Keratinocyte (primary cell): ENCODE results near the gene SDK1. TPM values are rescaled to one million over a fixed set of nuclear protein-coding genes. Genes with fewer than 3 reads are reported as not detected.

Source experiments
- DNase-seq: peaks from one replicate; pipeline ENCODE4 v3.0.0-alpha.2; 2011; ENCODE audit warnings: low read depth, missing footprints, low spot score
- FAIRE-seq: peaks from 2 replicates; lab custom pipeline; 2011; peaks lifted over from hg19 to GRCh38; lab: Jason Lieb, UNC
- H2AFZ ChIP-seq: 2 replicates; pipeline ENCODE4 v1.6.0; 2012; ENCODE audit warnings: low read length, control low read depth, inconsistent platforms; ENCODE audit not compliant: control insufficient read depth
- H3K27ac ChIP-seq: 2 replicates; pipeline ENCODE4 v1.5.1; 2011; ENCODE audit warnings: low read length; ENCODE audit not compliant: control insufficient read depth, insufficient read depth
- H3K27me3 ChIP-seq: 3 replicates; pipeline ENCODE4 v1.6.0; 2011; ENCODE audit warnings: low read length; ENCODE audit not compliant: control insufficient read depth, insufficient read depth; ENCODE audit errors: extremely low read depth
- H3K36me3 ChIP-seq, 2 experiments: 2 replicates in 1 of 2; 3 replicates in 1 of 2; pipeline ENCODE4 v1.5.1; 2011; ENCODE audit warnings: low read length in 2 of 2, mild to moderate bottlenecking in 1 of 2; ENCODE audit not compliant: control insufficient read depth in 2 of 2, insufficient read depth in 2 of 2; ENCODE audit errors: extremely low read depth in 1 of 2
- H3K4me1 ChIP-seq: 3 replicates; pipeline ENCODE4 v1.5.1; 2011; ENCODE audit warnings: low read length; ENCODE audit not compliant: control insufficient read depth, insufficient read depth; ENCODE audit errors: extremely low read depth
- H3K4me2 ChIP-seq: 3 replicates; pipeline ENCODE4 v1.6.0; 2011; ENCODE audit warnings: low read depth, low read length; ENCODE audit not compliant: control insufficient read depth, insufficient read depth; ENCODE audit errors: extremely low read depth
- H3K4me3 ChIP-seq, 3 experiments: fragments of 200-600 bp in 1 of 3; sonication (generic) in 1 of 3; 2 replicates in 2 of 3; 3 replicates in 1 of 3; pipeline ENCODE4 v1.5.1; 2011 to 2016; ENCODE audit warnings: low read length in 3 of 3, mild to moderate bottlenecking in 3 of 3, control low read depth in 2 of 3, inconsistent platforms in 1 of 3, low read depth in 1 of 3, mixed read lengths in 1 of 3, mixed run types in 1 of 3, moderate library complexity in 1 of 3; ENCODE audit not compliant: control insufficient read depth in 2 of 3, insufficient read depth in 2 of 3; ENCODE audit errors: extremely low read depth in 1 of 3
- H3K79me2 ChIP-seq: 2 replicates; pipeline ENCODE4 v1.6.0; 2012; ENCODE audit warnings: low read length; ENCODE audit not compliant: control insufficient read depth, insufficient read depth
- H3K9ac ChIP-seq: 3 replicates; pipeline ENCODE4 v1.6.0; 2011; ENCODE audit warnings: low read length; ENCODE audit not compliant: control insufficient read depth, insufficient read depth; ENCODE audit errors: extremely low read depth
- H3K9me1 ChIP-seq: 3 replicates; pipeline ENCODE4 v1.6.0; 2011; ENCODE audit warnings: low read length; ENCODE audit not compliant: control insufficient read depth, insufficient read depth; ENCODE audit errors: extremely low read depth
- H3K9me3 ChIP-seq: 2 replicates; pipeline ENCODE4 v1.5.1; 2012; ENCODE audit warnings: low read depth, low read length; ENCODE audit not compliant: control insufficient read depth
- H4K20me1 ChIP-seq: 3 replicates; pipeline ENCODE4 v1.6.0; 2011; ENCODE audit warnings: low read length; ENCODE audit not compliant: control insufficient read depth, insufficient read depth; ENCODE audit errors: extremely low read depth
- EZH2 ChIP-seq: IDR thresholded peaks from one replicate; pipeline ENCODE4 v1.6.1; 2012; ENCODE audit warnings: inconsistent platforms, mild to moderate bottlenecking, low read length, moderate library complexity
- dilution Hi-C: fragments of 300-500 bp; cut with MboI; formaldehyde crosslinking; loops from one replicate; pipeline ENCODE4 v1.7.0; 2020; ENCODE audit warnings: low sequenced_read_pairs; ENCODE audit not compliant: extremely low pct_ligation_motif_present
- polyA plus RNA-seq, 5 experiments: library from polyadenylated mRNA; depleted of rRNA in 3 of 5; stranded (reverse) in 3 of 5; stranded (forward) in 1 of 5; unstranded in 1 of 5; fragments of >200 nt; gene quantifications; 1 replicate in 1 of 5; 2 replicates in 3 of 5; 3 replicates in 1 of 5; pipeline versions ENCODE4 v1.2.1 to v1.2.3, GENCODE V29; 2011 to 2012; ENCODE audit warnings: missing spikeins in 2 of 5, low read depth in 1 of 5, low replicate concordance in 1 of 5
- TF ChIP-seq, protein P1 (sequence below), 3 experiments: IDR thresholded peaks in 1 of 3; conservative IDR thresholded peaks in 1 of 3; optimal IDR thresholded peaks in 1 of 3; 2 replicates in 2 of 3; 3 replicates in 1 of 3; pipeline versions ENCODE3 to v1.5.1; 2011; ENCODE audit warnings: low read length in 3 of 3, mild to moderate bottlenecking in 3 of 3, moderate library complexity in 2 of 3, control low read depth in 1 of 3, inconsistent platforms in 1 of 3; ENCODE audit not compliant: insufficient read depth in 2 of 3; ENCODE audit errors: extremely low read depth in 1 of 3

The SDK1 gene
- polyA plus RNA-seq, 1 donor (not counting 4 experiments of a cell fraction or from before 2014, with no cell fraction given): 0.66 TPM

DNA sequence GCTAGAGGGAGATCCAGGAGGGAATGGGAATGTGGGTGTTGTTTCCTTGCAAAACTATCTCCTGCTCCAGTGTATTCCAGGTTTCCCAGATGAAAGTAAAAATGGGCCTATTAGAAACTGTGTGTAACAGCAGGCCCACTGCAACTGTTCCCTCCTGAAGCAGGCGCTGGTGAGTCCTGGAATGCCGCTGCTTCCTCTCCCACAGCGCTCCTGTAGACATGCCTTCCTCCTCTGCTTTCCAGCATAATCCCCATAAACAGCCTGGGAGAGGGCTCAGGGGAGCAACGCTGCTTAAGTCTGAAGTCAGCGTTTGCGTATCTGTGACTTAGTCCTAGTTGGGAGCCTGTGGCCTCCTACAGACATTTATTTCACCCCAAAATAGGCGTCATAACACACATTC, 830.0 kb downstream of the SDK1 start:
- Histone ChIP-seq H3K27me3 (no peaks in the 10 kb centered on the region), H3K9me3 (no peaks in the 10 kb centered on the region), H3K4me3 (no peak overlapping the region), H4K20me1 (no peaks in the 10 kb centered on the region), H3K79me2 (no peaks in the 10 kb centered on the region), H2AFZ (no peak overlapping the region), H3K9me1 (no peaks in the 10 kb centered on the region), H3K4me2 (no peak overlapping the region), H3K9ac (no peak overlapping the region), H3K36me3 (no peaks in the 10 kb centered on the region), H3K4me1 (no peaks in the 10 kb centered on the region), H3K27ac (no peak overlapping the region)
- dilution Hi-C loops: no loop called here
- FAIRE-seq: no peak
- TF ChIP-seq, protein P1, sequence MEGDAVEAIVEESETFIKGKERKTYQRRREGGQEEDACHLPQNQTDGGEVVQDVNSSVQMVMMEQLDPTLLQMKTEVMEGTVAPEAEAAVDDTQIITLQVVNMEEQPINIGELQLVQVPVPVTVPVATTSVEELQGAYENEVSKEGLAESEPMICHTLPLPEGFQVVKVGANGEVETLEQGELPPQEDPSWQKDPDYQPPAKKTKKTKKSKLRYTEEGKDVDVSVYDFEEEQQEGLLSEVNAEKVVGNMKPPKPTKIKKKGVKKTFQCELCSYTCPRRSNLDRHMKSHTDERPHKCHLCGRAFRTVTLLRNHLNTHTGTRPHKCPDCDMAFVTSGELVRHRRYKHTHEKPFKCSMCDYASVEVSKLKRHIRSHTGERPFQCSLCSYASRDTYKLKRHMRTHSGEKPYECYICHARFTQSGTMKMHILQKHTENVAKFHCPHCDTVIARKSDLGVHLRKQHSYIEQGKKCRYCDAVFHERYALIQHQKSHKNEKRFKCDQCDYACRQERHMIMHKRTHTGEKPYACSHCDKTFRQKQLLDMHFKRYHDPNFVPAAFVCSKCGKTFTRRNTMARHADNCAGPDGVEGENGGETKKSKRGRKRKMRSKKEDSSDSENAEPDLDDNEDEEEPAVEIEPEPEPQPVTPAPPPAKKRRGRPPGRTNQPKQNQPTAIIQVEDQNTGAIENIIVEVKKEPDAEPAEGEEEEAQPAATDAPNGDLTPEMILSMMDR (optimal IDR thresholded peaks at IDR 0.05 in 1 of 3, IDR thresholded peaks at IDR 0.05 in 1 of 3, conservative IDR thresholded peaks at IDR 0.05 in 1 of 3; ENCODE audit: extremely low read depth in 1 of 3, insufficient read depth in 2 of 3, low read length in 3 of 3): no peak
- TF ChIP-seq EZH2: no peak
- no peak for DNase-seq

DNA sequence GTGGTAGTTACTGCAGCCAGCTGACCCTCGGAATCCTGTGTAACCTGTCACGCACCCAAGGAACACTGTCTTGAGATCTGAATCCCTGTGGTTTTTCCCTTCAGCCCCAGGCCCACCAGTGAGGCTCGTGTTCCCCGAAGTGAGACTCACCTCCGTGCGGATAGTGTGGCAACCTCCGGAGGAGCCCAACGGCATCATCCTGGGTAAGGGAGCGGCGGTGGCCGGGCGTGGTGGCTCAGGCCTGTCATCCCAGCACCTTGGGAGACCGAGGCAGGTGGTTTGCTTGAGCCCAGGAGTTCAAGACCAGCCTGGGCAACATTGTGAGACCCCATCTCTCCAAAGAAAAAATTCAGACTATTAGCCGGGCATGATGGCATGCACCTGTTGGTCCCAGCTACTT, 831.2 kb downstream of the SDK1 start:
- no peaks in the 10 kb centered on the region for H3K79me2 ChIP-seq
- no peak overlapping the region for H3K27ac ChIP-seq
- H3K9ac ChIP-seq: no peak overlapping the region
- FAIRE-seq (no peak), DNase-seq (no peak)
- dilution Hi-C loops: no loop called here
- H3K4me3 ChIP-seq: no peak overlapping the region
- H3K9me3 ChIP-seq: no peaks in the 10 kb centered on the region
- H3K36me3 ChIP-seq: no peaks in the 10 kb centered on the region
- no peaks in the 10 kb centered on the region for H3K9me1 ChIP-seq
- no peak overlapping the region for H2AFZ ChIP-seq
- no peaks in the 10 kb centered on the region for H3K4me1 ChIP-seq
- H4K20me1 ChIP-seq: no peaks in the 10 kb centered on the region
- no peak overlapping the region for H3K4me2 ChIP-seq
- TF ChIP-seq EZH2: no peak
- TF ChIP-seq, protein P1 (optimal IDR thresholded peaks at IDR 0.05 in 1 of 3, IDR thresholded peaks at IDR 0.05 in 1 of 3, conservative IDR thresholded peaks at IDR 0.05 in 1 of 3; ENCODE audit: extremely low read depth in 1 of 3, insufficient read depth in 2 of 3, low read length in 3 of 3): no peak
- H3K27me3 ChIP-seq: no peaks in the 10 kb centered on the region
